ENCODE measurements around the gene BRD7.

Gene BRD7

DNA sequence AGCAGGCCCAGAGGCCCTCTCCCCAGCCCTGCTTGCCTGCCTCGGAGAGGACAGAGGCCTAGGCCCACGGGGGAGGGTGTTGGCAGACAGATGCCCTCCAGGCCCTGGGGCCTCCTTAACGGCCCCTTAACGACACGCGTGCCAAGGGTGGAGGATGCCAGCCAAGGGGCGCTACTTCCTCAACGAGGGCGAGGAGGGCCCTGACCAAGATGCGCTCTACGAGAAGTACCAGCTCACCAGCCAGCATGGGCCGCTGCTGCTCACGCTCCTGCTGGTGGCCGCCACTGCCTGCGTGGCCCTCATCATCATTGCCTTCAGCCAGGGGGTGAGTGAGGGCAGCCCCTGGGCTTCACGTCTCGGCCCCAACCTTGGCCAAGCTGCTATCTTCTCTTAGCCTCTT, 80.8 kb downstream of the BRD7 start:
- no peak for DNase-seq

DNA sequence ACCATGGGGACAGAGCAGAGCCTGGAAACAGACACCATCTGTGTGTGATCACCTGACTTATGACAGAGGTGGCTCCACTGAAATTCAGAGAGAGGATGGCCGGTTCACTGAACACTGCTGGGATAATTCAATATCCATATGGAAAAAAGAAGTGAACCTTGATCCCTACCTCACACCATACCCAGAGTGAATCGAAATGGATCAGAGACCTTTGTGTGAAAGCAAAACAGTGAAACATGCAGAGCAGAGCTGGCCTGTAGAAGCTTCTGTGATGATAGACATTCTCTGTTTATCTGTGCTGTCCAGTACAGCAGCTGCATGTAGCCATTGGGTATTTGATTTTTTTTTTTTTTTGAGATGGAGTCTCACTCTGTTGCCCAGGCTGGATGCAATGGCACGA, 82.1 kb downstream of the BRD7 start:
- DNase-seq: no peak

DNA sequence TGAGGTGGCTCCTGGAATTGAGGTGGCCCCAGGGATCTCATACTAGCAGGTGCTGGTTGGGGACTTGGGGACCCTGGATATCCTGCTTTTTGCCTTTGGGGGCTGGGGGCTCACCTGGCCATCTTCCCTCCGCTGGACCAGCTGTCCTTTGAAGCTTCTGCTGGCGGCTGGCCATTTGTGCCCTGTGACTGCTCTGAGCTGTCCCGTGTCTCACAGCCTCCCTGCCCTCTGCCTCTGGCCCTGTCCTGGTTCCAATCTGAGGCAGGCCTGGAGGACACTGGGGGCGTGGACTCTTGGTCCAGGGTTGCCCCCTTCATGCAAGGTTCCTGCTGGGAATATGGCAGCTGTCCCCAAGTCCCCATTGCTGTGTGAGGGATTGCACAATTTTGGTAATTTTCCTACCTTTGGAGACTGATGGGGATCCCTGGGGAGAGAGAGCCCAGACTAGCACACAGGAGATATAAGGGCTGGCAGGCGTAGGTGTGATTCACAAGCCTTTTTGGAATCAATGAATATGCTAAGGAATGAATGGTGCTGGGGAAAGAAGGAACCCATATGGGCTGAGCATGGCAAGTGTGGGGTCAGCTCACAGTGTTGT, 83.3 kb downstream of the BRD7 start:
- DNase-seq: no peak

DNA sequence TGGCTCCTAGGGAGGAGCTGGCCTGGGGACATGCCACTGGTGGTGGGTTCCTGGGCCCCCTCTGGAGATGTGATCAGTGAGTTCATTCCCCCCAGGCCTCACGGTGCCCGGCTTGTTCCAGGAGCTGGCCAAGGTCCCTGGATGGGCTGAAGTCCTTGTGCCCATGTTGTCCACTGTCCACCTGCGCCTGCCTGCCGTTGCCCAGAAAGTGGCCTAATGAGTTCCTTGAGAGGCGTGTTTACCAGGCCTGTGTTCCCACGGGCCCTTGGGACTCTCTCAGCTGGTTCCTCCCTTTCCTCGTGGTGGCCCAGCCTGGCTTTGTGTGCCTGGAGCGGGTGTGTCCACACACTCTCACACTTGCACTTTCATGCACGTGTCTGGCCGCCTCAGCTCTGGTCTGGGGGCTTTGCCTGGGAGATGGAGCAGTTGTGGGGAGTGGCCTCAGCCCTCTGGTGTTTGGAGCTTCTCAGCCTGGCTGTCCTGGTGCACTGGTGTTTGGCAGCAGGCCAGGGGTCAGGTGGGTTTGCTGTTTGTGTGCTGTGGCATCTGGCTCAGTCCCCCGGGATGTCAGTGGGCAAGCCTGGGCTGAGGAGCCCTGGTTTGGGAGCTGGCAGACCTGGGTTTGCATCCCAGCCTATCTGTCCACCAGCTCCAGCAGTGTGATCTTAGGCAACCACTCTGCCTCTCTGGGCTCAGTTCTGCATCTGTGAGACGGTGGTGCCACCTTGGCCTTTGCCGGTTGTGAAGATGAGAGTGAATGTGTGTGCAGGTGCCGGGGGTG, 84.5 kb downstream of the BRD7 start:
- DNase-seq: peak; percentile 20 to 39

DNA sequence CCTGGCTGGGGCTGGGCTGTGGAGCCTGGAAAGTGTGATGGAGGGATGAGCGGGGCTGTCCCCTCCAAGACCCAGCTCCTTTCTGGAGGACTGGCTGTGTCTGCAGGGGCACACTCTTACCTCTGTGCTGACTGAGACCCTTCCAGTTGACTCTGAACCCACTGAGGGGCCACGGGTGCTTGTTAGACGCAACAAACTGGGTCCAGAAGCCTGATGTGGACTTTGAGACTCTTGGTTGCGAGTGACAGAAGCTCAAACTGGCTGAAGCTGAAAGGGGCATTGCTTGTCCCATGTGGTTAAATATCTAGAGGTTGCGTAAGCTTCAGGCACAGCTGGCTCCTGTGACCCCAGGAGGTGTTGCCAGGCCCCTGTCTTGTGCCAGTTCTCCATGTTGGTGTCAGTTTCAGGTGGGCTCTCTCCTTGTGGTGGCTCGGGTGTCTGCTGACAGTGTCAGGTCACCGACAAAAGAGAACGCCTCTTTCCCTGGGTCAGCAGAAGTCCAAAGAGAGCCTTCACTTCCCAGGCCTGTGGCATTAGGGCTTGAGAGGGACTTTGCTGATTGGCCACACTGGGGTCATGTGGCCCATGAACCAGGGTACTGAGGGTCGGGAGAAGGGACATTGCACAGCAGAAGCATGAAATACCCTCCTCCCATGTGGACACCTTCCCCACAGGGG, 85.7 kb downstream of the BRD7 start:
- DNase-seq: peak in 1 of 2 donors; percentile 18

DNA sequence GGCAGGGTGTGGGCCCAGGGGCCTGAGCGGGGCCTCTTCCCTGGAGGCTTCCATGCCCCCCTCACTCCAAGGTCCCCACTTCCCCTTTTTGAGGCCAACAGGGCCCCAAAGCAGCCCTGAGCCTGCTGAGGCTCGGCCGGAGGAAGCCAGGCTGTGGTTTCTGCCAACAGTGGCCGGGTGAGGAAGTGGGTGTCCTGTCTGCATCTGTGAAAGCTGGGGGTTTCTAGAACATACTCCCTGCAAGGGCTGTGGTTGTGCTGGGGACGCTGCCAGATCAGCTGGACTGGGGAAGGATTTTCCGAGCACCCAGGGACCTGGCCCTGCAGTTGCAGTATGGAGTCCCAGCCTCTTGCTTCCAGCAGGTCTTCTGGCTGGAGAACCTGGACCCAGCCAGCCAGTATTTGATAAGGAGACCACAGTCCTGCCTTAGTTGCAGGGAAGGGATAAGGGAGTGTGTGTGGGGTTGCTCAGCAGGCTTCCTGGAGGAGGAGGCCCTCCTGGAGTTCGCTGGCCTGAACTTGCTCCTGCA, 86.7 kb downstream of the BRD7 start:
- peak; percentile 93 to 97 for DNase-seq

DNA sequence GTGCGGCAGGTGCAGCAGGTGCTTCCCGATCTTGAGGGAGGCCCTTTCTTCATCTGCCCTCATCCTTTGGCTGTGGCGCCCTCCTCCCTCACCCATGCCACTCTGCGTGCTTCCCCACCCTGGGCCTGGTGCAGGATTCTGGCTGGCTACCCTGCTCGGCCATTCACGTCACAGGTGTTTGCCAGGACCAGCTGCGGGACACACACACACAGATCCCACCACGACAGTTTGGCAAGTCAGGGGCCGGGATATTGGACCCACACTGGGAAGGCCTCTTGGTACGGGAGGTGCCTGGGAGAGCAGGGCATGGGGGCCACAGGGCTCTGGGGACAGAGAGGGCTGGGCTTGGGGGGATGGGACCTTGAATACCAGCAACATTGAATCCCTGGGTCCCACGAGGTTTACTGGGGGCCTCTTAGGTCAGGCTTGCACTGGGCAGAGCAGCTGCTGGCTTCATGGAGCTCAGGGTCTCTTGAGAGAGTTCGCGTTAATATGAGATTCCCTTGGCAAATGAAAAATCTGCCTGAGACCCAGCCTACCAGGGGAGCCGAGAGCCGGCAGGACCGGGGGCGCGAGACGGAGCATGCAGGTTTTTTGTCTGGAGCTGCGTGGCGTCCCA, 87.3 kb downstream of the BRD7 start:
- no peak for DNase-seq

DNA sequence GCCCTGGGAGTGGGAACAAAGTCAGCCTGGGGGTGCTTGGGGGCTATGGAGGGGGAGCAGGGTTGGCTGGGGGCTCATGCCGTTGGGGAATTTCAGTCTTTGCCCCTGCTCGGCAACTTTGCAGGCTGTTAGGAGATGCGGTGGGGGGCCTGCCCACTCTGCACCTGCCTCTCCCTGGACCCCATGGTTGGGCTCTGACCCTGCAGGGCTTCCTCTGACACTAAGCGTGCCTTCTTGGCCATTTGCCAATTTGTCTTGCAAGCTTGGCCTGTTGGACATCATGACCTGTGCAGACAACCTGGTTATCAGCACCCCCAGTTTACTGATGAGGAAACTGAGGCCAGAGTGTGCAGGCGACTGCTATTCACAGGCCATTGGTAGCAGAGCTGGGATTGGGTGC, 87.9 kb downstream of the BRD7 start:
- no peak for DNase-seq

DNA sequence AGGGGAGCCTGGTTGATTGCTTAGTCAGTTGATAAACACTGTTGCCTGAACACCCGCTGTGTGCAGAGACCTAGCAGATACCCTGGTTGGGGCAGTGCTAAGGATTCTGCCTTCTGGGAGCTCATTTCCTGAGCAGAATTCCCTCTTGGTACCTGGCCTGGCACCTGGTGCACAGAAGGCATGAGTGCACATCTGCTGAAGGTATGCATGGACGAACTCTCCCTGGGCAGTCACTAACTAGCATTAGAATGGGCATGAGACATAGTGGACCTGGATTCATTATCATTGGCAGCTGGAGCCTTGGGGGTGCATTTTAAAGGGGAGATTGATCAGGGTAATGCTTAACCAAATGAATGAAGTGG, 89.3 kb downstream of the BRD7 start:
- no peak for DNase-seq

DNA sequence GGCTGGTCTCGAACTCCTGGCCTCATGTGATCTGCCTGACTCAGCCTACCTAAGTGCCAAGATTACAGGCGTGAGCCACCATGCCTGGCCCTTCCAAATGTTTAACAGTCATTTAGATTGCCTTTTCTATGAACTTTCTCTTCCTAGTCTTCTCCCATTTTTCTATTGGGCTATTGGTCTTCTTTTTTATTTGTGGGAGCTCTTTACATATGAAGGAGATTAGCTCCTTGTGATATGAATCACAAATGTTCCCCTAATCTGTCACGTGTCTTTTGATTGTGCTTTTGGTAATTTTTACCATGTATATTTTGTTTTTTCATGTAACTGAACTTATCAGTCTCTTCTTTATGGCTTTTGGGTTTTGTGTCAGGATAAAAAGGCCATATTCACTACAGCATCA, 90.5 kb downstream of the BRD7 start:
- no peak for DNase-seq

DNA sequence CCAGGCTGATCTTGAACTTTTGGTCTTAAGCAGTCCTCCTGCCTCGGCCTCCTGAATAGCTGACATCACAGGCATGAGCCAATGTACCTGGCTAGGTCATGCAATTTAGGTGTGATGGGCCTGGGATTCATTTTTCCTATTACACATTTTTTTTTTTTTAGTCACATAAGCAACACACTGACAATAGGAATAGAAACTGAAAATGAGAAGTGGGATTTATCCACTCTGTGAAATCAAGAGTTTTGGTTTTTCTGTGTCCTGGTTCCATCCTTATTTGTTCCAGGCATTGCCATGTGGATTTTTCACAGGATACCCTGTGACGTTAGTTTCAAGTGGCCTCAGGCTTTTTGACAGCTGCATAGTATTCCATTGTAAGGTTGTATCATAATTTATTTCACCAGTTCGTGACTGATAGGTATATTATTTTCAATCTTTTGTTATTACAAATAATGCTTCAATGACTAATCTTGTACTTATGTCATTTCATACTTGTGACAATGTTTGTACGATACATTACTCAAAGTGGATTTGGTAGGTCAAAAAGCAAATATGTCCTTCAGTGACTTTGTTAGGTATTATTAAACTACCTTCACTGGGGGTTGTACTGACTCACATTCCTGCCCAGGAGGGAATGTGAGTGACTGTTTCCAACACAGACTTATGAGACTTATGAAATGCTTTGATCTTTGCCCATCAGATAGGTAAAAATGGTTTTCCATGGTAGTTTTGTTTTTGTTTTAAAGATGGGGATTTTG, 91.8 kb downstream of the BRD7 start:
- DNase-seq: peak; percentile 81 to 85

DNA sequence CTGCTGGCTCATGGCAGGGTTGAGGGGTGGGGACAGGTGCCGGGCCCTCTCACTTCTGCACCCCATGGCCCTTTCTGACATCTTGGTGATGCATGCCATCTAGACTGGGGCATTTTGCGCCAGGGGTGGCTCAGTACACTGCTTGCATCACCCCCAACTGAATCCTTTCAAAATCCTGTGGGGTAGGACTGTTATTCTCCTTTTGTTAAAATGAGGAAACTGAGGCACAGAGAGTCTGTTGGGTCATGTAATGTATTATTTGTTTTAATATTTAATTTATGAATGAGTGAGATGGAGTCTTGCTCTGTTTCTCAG, 92.5 kb downstream of the BRD7 start:
- peak; percentile 20 to 29 for DNase-seq

DNA sequence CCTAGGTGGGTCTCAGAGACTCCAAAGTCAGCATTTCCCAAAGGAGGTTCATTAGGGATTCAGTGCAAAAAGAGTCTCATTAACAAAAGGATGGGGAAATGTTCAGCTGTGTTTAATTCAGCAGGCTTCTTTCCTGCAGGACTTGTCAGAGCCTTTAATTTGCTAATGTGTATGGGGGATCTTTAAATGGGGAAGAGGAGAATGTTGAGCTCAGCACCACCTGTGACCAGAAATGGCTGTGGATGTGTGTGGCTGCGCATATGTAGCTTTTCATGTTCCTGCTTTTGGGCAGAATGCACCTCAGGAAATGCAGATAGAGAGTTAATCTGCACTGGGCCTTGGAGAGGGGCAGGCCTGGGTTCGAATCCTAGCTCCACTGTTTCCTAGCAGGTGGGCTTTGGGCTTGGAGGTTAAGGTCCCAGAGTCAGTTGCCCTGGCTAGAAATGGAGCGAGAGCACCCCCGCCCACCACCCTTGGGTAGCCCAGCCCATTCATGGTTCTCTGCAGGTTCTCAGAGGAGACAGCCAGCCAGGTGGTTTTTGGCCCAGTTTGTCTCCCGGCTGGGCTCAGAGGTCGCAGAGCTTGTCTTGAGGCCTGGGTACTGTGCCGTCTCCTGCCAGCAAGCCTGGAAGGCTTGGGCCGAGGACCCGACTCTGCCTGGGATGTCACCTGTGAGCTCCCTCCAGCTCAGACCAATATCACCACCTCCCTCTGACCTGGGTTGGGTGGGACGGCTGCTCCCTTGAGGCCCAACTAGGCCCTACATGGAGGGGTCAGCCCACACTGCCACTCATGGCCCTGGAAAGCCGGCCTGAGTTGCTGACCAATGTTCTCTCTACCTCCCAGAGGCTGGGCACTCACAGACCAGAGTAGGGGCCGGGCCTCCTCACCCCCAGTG, 93.1 kb downstream of the BRD7 start:
- DNase-seq: no peak

DNA sequence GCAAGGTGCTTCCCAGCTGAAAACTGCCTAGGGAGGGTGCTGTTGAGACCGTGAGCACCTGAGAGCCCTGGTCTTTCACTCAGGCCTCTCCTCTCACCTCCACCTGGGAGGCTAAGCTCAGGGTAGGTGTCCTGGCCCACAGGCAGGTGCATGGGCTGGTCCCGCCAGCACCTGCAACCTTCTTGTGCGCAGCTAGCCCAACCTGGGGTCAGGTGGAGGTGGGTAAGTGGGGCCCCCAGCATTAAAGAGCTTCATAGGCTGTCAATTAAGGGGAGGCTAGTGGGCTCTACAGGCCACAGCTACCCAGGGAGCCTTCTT, 93.7 kb downstream of the BRD7 start:
- DNase-seq: no peak

DNA sequence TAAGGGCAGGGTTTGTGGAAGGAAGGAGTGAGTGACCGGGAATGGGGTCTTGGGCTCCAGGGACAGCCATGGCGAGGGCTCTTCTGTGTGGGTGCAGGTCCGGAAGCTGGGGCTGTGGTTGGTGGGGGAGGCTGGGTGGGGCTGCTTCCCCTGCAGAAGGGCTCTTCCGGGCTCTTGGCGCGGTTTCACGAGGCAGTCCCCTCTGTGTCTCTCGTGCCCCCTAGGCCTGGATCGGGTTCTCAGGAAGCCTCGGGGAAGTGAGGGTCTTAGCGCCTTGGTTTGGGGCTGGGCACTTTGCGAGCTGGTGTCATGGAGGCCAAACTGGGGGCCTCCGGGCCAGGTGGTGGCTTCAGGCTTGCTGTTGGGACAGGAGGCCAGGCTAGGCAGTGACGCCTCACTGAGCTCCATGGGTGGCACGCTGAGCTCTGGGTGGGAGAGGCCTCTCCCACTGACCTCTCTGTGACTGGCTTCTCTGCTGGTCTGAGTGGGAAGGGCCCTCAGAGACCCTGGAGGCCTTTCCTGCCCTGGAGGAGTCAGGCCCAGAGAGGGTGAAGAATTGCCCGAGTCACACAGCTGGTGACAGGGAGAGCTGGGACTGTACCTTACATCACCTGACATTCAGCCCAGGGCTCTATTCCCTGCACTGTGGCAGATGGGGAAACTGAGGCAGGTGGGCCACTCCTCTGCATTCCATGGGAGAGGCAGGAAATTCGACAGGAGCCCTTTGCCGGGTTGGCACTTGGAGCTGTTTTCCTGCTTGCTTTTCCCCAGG, 94.3 kb downstream of the BRD7 start:
- DNase-seq: peak; percentile 42 to 55

DNA sequence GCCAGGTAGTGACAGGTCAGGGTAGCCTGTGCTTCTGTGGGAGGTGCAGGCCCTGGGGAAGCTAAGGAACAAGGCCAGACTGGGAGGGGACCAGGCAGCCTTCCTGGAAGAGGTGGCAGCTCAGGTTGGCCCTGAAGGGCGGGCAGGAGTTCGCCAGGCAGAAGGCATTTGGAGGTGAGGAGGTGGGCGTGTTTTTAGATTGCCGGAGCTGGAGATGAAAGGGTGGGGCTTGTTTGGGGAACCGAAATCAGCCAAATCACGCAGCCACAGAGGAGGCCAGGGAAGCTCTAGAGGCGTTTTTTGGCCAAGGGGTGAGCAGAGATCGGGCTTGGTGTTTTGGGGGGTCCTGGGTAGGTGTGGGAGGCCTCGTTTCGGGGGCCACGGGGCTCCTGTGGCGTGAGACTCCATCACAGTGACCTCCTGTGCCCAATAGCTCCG, 94.9 kb downstream of the BRD7 start:
- peak; percentile 70 to 71 for DNase-seq

DNA sequence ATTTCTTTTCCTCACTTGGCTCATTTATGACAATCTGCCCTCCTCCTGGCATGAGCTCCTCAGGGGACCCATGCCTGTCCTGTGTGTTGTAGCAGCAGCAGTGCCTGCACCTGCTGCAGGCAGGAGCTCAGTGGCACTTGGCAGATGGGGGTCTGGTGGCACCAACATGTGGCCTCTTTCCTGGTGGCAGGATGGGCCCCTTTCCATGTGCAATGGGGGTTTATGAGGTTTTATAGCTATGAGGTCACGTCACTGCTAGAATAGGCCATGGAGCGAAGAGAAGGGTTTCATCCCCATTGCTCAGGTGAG, 95.5 kb downstream of the BRD7 start:
- DNase-seq: no peak

DNA sequence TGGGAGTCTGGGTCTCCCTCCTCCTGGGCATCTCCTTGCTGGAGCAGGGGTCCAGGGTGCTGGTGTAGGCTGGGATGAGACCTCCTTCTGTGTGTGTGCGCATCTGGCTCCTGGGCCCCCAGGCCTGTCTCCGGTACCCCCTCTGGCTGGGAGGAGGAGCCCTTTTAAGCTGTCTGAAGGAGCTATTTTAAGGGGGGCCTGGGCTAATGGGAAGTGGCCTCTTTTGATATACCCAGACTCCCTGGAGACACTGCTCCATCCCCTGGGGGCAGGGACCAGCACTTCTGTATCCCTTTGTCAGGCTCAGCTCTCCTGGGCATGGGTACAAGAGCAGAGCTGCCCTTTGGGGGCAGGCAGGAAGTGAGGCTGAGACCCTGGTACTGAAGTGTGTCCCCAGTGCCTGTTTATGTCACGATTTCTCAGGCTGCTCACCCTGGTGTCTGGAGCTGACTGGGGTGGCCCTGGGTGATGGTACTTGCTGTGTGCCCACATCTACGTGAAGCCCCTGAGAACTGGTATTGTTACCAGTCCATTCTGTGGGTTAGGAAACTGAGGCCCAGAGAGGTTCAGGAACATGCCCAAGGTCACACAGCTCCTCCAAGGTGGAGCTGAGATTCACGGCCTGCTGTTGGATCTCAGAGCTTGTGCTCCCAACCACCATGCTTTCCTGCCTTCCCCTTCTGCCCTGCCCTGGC, 96.0 kb downstream of the BRD7 start:
- no peak for DNase-seq

DNA sequence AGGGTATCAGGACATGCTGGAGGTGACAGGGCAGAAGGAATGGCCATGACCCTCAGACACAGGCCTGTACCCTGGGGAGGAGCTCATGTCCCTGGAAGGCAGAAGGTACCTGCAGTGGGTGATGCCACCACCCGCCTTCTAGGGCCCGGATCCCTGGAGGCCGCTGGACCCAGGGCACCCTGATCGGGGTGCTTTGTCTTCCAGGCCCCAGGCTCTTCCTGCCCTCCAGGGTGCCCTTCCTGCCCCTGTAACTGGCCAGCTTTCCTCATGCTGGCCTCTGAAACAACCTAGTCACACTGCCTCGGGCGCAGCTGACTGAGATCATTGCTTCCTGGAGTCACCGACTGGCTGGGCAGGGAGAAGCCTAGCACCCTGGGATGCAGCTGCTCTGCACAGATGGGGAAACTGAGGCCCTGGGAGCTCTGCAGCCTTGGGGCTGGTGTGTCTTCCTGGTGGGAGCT, 96.6 kb downstream of the BRD7 start:
- peak; percentile 43 to 49 for DNase-seq

Measured in inflammatory macrophage treated with lipopolysaccharide for 1 hour (primary cell).